Measurements from ENCODE around the gene NOP10.

DNA sequence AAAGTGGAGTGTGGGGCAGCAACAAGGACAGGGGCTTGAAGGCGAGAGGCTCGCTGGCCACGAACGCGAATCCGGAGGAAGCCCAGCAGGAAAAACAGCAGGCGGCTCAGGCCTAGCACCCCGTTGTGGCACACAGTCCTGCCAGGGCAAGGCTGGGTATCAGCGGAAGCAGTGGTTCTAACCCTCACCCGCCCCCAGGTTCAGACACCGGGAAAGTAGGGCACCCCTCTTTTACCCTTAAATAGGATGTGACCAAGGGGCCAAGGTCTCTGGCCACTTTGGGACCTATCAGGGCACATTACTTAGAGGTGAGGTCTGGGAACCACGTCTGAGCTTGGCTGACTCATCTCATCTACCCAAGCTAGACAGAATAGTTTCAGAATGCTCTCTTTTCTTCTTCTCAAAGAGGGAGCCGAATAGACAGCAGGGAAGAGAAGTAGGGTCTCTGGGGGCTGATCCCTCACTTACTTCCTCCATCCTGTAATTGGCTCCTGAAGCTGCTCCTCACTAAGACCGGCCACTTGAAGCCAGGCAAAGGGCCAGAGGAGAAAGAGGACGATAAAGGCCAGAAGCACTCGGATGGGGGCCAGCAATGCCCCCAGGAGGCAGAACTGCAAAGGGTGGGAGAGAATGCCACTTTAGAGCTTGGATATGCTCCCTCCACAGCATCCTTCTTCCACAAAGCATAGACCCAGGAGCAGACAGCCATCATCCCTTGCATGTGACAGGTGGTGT lies 22.3 kb upstream of the NOP10 start:
- TF ChIP-seq, protein P1, sequence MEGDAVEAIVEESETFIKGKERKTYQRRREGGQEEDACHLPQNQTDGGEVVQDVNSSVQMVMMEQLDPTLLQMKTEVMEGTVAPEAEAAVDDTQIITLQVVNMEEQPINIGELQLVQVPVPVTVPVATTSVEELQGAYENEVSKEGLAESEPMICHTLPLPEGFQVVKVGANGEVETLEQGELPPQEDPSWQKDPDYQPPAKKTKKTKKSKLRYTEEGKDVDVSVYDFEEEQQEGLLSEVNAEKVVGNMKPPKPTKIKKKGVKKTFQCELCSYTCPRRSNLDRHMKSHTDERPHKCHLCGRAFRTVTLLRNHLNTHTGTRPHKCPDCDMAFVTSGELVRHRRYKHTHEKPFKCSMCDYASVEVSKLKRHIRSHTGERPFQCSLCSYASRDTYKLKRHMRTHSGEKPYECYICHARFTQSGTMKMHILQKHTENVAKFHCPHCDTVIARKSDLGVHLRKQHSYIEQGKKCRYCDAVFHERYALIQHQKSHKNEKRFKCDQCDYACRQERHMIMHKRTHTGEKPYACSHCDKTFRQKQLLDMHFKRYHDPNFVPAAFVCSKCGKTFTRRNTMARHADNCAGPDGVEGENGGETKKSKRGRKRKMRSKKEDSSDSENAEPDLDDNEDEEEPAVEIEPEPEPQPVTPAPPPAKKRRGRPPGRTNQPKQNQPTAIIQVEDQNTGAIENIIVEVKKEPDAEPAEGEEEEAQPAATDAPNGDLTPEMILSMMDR (IDR thresholded peaks at IDR 0.05), result no peak
- no peak for TF ChIP-seq POLR2A (IDR thresholded peaks at IDR 0.05)

Measured in heart left ventricle (tissue), 13 donors.